Measurements from ENCODE around the gene PTPRN2. TPM values are rescaled to one million over a fixed set of nuclear protein-coding genes. Genes with fewer than 3 reads are reported as not detected.
A peak's percentile ranks its signal among the peaks of the same experiment; 100 is the strongest.

Gene PTPRN2
- total and polyA plus RNA-seq, 2 donors: 1.7 to 1.9 TPM

DNA sequence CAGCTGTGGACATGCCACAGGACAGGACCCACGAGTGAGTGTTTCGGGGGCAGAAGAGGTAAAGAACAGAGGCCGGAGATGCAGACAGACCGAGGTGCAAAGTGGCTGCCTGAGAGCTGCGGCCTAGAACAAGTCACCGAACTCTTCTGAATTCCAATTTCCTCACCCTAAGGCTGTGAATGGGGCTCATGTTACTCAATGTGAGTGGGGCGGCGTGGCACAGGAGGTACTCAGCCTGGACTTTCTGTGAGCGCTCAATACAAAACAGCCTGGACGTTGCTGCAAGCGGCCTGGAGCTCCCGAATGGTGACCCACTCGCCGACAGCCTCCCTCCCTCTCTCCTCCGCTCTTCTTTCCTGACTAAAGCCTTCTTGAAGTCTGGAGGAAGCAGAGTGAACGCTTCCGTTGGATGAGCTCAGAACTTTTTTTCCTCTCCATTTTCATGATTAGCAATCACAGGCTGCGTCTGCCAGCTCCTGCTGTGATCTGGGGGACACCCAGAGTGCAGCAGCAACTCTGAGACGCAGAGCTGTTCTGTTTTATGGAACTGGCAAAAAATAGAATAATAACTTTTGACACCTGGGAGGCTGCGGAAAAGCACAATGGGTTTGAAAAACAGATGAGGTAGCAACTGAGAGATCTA lies 108.5 kb downstream of the PTPRN2 start:
- no peaks in the 10 kb centered on the region for H3K27me3 ChIP-seq (ENCODE audit: control insufficient read depth in 2 of 2, insufficient read depth in 1 of 2, low read length in 1 of 2)
- H3K4me3 ChIP-seq (ENCODE audit: low read length in 2 of 2): no peak overlapping the region
- DNase-seq (ENCODE audit: low read depth in 6 of 9, low spot score in 9 of 9): no peak
- WGBS: 83% methylated on average over 20 of the region's 20 CpGs
- no peaks in the 10 kb centered on the region for H3K9me3 ChIP-seq (ENCODE audit: control insufficient read depth in 2 of 2, insufficient read depth in 1 of 2, low read length in 1 of 2)
- H3K27ac ChIP-seq (ENCODE audit: low read depth in 1 of 2, low read length in 1 of 2): no peak overlapping the region
- H3K36me3 ChIP-seq (ENCODE audit: control insufficient read depth in 2 of 2, insufficient read depth in 2 of 2, low read length in 1 of 2): no peaks in the 10 kb centered on the region
- no peaks in the 10 kb centered on the region for H3K4me1 ChIP-seq (ENCODE audit: control insufficient read depth in 2 of 2, insufficient read depth in 2 of 2, low read length in 2 of 2)

GRCh38 chr7:158477866-158478265 lies 109.8 kb downstream of the PTPRN2 start:
- no peaks in the 10 kb centered on the region for H3K4me1 ChIP-seq (ENCODE audit: control insufficient read depth in 2 of 2, insufficient read depth in 2 of 2, low read length in 2 of 2)
- H3K27ac ChIP-seq (ENCODE audit: low read depth in 1 of 2, low read length in 1 of 2): no peak overlapping the region
- H3K36me3 ChIP-seq (ENCODE audit: control insufficient read depth in 2 of 2, insufficient read depth in 2 of 2, low read length in 1 of 2): no peaks in the 10 kb centered on the region
- WGBS: 88% methylated on average over 13 of the region's 13 CpGs
- DNase-seq (ENCODE audit: low read depth in 6 of 9, low spot score in 9 of 9): no peak
- no peak overlapping the region for H3K4me3 ChIP-seq (ENCODE audit: low read length in 2 of 2)
- H3K9me3 ChIP-seq (ENCODE audit: control insufficient read depth in 2 of 2, insufficient read depth in 1 of 2, low read length in 1 of 2): no peaks in the 10 kb centered on the region
- no peaks in the 10 kb centered on the region for H3K27me3 ChIP-seq (ENCODE audit: control insufficient read depth in 2 of 2, insufficient read depth in 1 of 2, low read length in 1 of 2)

DNA sequence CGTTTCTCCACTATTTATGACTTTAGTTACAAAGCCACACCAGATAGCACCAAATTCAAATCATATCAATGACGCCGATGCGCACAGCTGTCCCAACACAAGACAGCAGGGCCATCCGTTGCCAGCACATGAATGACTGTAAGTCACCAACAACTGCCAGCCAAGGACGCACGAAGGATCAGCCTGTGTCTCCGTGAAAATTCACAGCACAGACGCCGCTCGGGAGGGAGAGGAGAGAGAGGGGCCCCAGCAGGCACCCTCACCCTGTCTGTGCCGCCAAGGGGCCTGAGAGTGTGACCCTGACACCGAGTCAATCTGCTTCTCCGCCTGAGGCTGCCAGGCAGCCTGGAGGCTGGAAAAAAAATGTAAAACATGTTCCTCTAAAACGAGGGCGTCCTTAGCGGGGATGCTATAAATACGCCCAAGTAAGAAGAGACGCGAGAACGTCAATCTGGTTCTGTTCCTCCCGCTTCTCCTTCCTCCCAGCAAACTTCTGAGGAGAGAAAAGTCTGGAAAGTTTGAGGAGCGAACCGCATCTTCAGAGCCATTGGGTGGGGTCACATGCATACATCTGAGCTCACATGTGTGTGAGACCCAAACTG lies 111.2 kb downstream of the PTPRN2 start:
- no peak overlapping the region for H3K27ac ChIP-seq (ENCODE audit: low read depth in 1 of 2, low read length in 1 of 2)
- no peaks in the 10 kb centered on the region for H3K27me3 ChIP-seq (ENCODE audit: control insufficient read depth in 2 of 2, insufficient read depth in 1 of 2, low read length in 1 of 2)
- no peaks in the 10 kb centered on the region for H3K9me3 ChIP-seq (ENCODE audit: control insufficient read depth in 2 of 2, insufficient read depth in 1 of 2, low read length in 1 of 2)
- DNase-seq (ENCODE audit: low read depth in 6 of 9, low spot score in 9 of 9): no peak
- no peaks in the 10 kb centered on the region for H3K36me3 ChIP-seq (ENCODE audit: control insufficient read depth in 2 of 2, insufficient read depth in 2 of 2, low read length in 1 of 2)
- H3K4me3 ChIP-seq (ENCODE audit: low read length in 2 of 2): no peak overlapping the region
- peaks cover 0 to 2% of the 10 kb centered on the region in 2 donors for H3K4me1 ChIP-seq (ENCODE audit: control insufficient read depth in 2 of 2, insufficient read depth in 2 of 2, low read length in 2 of 2)
- WGBS: 84% methylated on average over 24 of the region's 24 CpGs

DNA sequence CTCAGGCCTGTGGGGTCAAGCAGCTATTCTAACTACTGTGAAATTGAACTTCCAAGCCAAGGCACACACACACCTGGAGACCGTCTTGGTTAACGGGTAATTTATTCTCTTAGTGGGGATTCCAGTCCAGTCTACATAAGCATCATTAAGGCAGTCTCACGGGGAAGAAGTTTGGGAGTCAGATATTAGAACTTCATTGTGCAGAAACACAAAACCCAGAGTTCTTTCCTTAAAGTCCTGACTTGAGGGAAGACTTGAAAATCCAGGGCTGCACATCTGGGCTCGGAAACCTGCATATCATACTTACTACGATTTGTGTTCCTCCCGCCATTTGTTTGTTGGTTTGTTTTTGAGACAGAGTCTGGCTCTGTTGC lies 112.0 kb downstream of the PTPRN2 start:
- Histone ChIP-seq H3K4me3 (ENCODE audit: low read length in 2 of 2) (no peak overlapping the region), H3K4me1 (ENCODE audit: control insufficient read depth in 2 of 2, insufficient read depth in 2 of 2, low read length in 2 of 2) (peaks cover 0 to 2% of the 10 kb centered on the region in 2 donors), H3K27me3 (ENCODE audit: control insufficient read depth in 2 of 2, insufficient read depth in 1 of 2, low read length in 1 of 2) (no peaks in the 10 kb centered on the region), H3K27ac (ENCODE audit: low read depth in 1 of 2, low read length in 1 of 2) (no peak overlapping the region), H3K9me3 (ENCODE audit: control insufficient read depth in 2 of 2, insufficient read depth in 1 of 2, low read length in 1 of 2) (no peaks in the 10 kb centered on the region), H3K36me3 (ENCODE audit: control insufficient read depth in 2 of 2, insufficient read depth in 2 of 2, low read length in 1 of 2) (no peaks in the 10 kb centered on the region)
- DNase-seq (ENCODE audit: low read depth in 6 of 9, low spot score in 9 of 9): no peak
- WGBS: 95% methylated on average over 6 of the region's 6 CpGs

GRCh38 chr7:158475036-158475678 lies 112.5 kb downstream of the PTPRN2 start:
- Histone ChIP-seq H3K27ac (ENCODE audit: low read depth in 1 of 2, low read length in 1 of 2) (no peak overlapping the region), H3K4me1 (ENCODE audit: control insufficient read depth in 2 of 2, insufficient read depth in 2 of 2, low read length in 2 of 2) (peaks cover 0 to 2% of the 10 kb centered on the region in 2 donors), H3K4me3 (ENCODE audit: low read length in 2 of 2) (no peak overlapping the region), H3K27me3 (ENCODE audit: control insufficient read depth in 2 of 2, insufficient read depth in 1 of 2, low read length in 1 of 2) (no peaks in the 10 kb centered on the region), H3K9me3 (ENCODE audit: control insufficient read depth in 2 of 2, insufficient read depth in 1 of 2, low read length in 1 of 2) (no peaks in the 10 kb centered on the region), H3K36me3 (ENCODE audit: control insufficient read depth in 2 of 2, insufficient read depth in 2 of 2, low read length in 1 of 2) (no peaks in the 10 kb centered on the region)
- 94% methylated on average over 22 of the region's 22 CpGs for WGBS
- DNase-seq (ENCODE audit: low read depth in 6 of 9, low spot score in 9 of 9): no peak

DNA sequence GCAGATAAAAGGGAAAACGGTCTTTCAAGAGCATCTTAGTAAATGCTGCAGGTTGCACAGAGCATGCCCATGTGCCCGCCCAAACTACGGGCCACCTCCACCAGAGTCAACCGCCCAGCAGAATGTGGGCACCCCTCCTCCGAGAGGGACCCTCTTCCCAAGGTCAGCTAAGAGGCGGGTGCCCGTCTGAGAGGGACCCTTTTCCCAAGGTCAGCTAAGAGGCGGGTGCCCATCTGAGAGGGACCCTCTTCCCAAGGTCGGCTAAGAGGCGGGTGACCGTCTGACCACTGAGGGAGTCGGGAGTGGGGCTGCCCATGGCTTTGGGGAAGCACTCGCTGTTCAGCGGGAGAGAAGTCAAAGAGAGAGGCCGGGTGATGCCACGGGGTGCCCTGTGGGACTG lies 113.1 kb downstream of the PTPRN2 start:
- no peaks in the 10 kb centered on the region for H3K36me3 ChIP-seq (ENCODE audit: control insufficient read depth in 2 of 2, insufficient read depth in 2 of 2, low read length in 1 of 2)
- H3K27ac ChIP-seq (ENCODE audit: low read depth in 1 of 2, low read length in 1 of 2): no peak overlapping the region
- H3K9me3 ChIP-seq (ENCODE audit: control insufficient read depth in 2 of 2, insufficient read depth in 1 of 2, low read length in 1 of 2): no peaks in the 10 kb centered on the region
- H3K27me3 ChIP-seq (ENCODE audit: control insufficient read depth in 2 of 2, insufficient read depth in 1 of 2, low read length in 1 of 2): no peaks in the 10 kb centered on the region
- H3K4me1 ChIP-seq (ENCODE audit: control insufficient read depth in 2 of 2, insufficient read depth in 2 of 2, low read length in 2 of 2): peaks cover 0 to 2% of the 10 kb centered on the region in 2 donors
- H3K4me3 ChIP-seq (ENCODE audit: low read length in 2 of 2): no peak overlapping the region
- 91% methylated on average over 16 of the region's 16 CpGs for WGBS
- DNase-seq (ENCODE audit: low read depth in 6 of 9, low spot score in 9 of 9): no peak

GRCh38 chr7:158473946-158474345 lies 113.7 kb downstream of the PTPRN2 start:
- 95% methylated on average over 12 of the region's 12 CpGs for WGBS
- DNase-seq (ENCODE audit: low read depth in 6 of 9, low spot score in 9 of 9): no peak

GRCh38 chr7:158473221-158473620 lies 114.4 kb downstream of the PTPRN2 start:
- Histone ChIP-seq H3K27ac (ENCODE audit: low read depth in 1 of 2, low read length in 1 of 2) (no peak overlapping the region), H3K27me3 (ENCODE audit: control insufficient read depth in 2 of 2, insufficient read depth in 1 of 2, low read length in 1 of 2) (peaks cover 0 to 2% of the 10 kb centered on the region in 2 donors), H3K9me3 (ENCODE audit: control insufficient read depth in 2 of 2, insufficient read depth in 1 of 2, low read length in 1 of 2) (no peaks in the 10 kb centered on the region), H3K4me1 (ENCODE audit: control insufficient read depth in 2 of 2, insufficient read depth in 2 of 2, low read length in 2 of 2) (peaks cover 0 to 2% of the 10 kb centered on the region in 2 donors), H3K4me3 (ENCODE audit: low read length in 2 of 2) (no peak overlapping the region), H3K36me3 (ENCODE audit: control insufficient read depth in 2 of 2, insufficient read depth in 2 of 2, low read length in 1 of 2) (no peaks in the 10 kb centered on the region)
- 34% methylated on average over 13 of the region's 13 CpGs for WGBS
- DNase-seq (ENCODE audit: low read depth in 6 of 9, low spot score in 9 of 9): peak in 1 of 9 donors; percentile 12

More at GRCh38 chr7:158473946-158474345, 113.7 kb downstream of the PTPRN2 start:
- no peak overlapping the region for H3K27ac ChIP-seq (ENCODE audit: low read depth in 1 of 2, low read length in 1 of 2)
- H3K4me3 ChIP-seq (ENCODE audit: low read length in 2 of 2): no peak overlapping the region
- H3K27me3 ChIP-seq (ENCODE audit: control insufficient read depth in 2 of 2, insufficient read depth in 1 of 2, low read length in 1 of 2): no peaks in the 10 kb centered on the region
- no peaks in the 10 kb centered on the region for H3K36me3 ChIP-seq (ENCODE audit: control insufficient read depth in 2 of 2, insufficient read depth in 2 of 2, low read length in 1 of 2)
- no peaks in the 10 kb centered on the region for H3K9me3 ChIP-seq (ENCODE audit: control insufficient read depth in 2 of 2, insufficient read depth in 1 of 2, low read length in 1 of 2)
- H3K4me1 ChIP-seq (ENCODE audit: control insufficient read depth in 2 of 2, insufficient read depth in 2 of 2, low read length in 2 of 2): peaks cover 0 to 2% of the 10 kb centered on the region in 2 donors

- H3K27ac ChIP-seq (ENCODE audit: low read depth in 1 of 2, low read length in 1 of 2): no peak overlapping the region
- WGBS: 94% methylated on average over 11 of the region's 11 CpGs
- H3K9me3 ChIP-seq (ENCODE audit: control insufficient read depth in 2 of 2, insufficient read depth in 1 of 2, low read length in 1 of 2): no peaks in the 10 kb centered on the region
- no peak for DNase-seq (ENCODE audit: low read depth in 6 of 9, low spot score in 9 of 9)
- H3K36me3 ChIP-seq (ENCODE audit: control insufficient read depth in 2 of 2, insufficient read depth in 2 of 2, low read length in 1 of 2): no peaks in the 10 kb centered on the region
- peaks cover 0 to 2% of the 10 kb centered on the region in 2 donors for H3K27me3 ChIP-seq (ENCODE audit: control insufficient read depth in 2 of 2, insufficient read depth in 1 of 2, low read length in 1 of 2)
- peaks cover 0 to 2% of the 10 kb centered on the region in 2 donors for H3K4me1 ChIP-seq (ENCODE audit: control insufficient read depth in 2 of 2, insufficient read depth in 2 of 2, low read length in 2 of 2)
- no peak overlapping the region for H3K4me3 ChIP-seq (ENCODE audit: low read length in 2 of 2)
Measured at GRCh38 chr7:158472596-158472995, 115.0 kb downstream of the PTPRN2 start.

Measured in thymus (tissue), 11 donors.